GM21447 (cell line): ENCODE data around the gene SYT1.

ENCODE experiments used
- ATAC-seq: cut with Tn5 transposase; IDR thresholded peaks from one replicate; pipeline ENCODE4 v1.9.1; 2021; ENCODE audit not compliant: unreplicated experiment

SYT1 gene

DNA sequence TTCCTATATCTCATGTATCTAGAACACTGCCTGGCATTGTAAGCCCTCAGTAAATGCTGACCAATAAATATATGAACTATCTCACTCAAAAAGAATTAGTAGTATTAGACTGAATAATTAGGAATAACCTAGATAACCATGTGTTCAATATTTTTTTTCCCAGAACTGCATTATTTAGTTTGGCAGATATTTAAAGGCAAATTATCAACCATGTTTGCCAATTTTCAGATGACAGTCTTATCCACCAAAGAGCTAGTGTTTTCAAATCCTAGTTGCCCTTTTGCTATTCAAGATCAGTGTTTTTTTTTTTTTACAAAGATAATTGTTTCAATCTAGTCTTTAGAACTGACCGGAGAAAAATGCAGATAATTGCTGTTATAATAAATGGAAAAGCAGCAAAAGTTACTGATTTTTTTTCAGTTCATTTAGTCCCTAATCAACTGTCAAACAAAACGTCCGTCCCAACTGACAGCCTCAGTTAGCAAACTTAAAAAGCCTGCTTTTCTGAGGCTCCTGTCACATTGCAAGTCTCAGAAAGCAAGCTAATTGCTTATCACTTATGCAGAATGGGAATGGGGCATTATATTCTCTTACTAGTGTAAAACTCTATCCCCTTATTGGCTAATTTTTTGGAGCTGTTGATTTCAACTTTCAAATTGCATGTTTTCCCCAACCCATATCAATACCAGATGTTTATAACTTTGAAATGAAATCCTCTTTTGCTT lies 623.0 kb downstream of the SYT1 start:
- no peak for ATAC-seq
